NCI-H2227 (cell line): ENCODE measurements around the gene EIF3D.
A peak's percentile ranks its signal among the peaks of the same experiment; 100 is the strongest.

Experiments used
- DNase-seq: peaks from one replicate; lab custom pipeline; 2025; ENCODE audit not compliant: unreplicated experiment; lab: John Stamatoyannopoulos, UW

Gene EIF3D

GRCh38 chr22:36510384-36510783, 18.6 kb downstream of the EIF3D start:
- no peak for DNase-seq

DNA sequence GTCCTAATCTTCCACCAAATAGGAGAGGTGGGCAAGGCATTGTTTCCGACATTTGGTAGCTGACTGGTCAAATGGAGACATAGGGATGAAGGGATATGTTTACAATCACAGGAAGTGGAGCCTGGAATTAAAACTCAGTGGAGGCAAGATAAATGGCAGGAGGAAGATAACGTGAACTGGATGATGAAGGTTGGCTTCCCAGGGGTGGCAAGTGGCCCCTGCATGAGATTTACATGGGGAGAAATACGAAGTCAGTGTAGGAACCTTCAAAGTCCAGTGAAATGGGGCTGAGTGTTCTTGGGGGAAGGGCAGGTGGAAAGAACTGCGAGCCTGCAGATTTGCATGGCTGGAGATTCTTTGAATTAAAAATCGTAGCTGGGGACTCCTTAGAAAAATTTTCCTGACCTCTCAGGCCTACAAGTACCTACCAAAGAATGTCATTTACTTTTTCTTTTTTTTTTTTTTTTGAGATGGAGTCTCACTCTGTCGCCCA, 21.4 kb downstream of the EIF3D start:
- no peak for DNase-seq

GRCh38 chr22:36506637-36507517, 22.1 kb downstream of the EIF3D start, which contains the start of gene FOXRED2:
TSS of gene FOXRED2 (minus strand) at chr22:36507040. CDS start at chr22:36506422, 618 bp downstream.
- DNase-seq, result peak; percentile 92

DNA sequence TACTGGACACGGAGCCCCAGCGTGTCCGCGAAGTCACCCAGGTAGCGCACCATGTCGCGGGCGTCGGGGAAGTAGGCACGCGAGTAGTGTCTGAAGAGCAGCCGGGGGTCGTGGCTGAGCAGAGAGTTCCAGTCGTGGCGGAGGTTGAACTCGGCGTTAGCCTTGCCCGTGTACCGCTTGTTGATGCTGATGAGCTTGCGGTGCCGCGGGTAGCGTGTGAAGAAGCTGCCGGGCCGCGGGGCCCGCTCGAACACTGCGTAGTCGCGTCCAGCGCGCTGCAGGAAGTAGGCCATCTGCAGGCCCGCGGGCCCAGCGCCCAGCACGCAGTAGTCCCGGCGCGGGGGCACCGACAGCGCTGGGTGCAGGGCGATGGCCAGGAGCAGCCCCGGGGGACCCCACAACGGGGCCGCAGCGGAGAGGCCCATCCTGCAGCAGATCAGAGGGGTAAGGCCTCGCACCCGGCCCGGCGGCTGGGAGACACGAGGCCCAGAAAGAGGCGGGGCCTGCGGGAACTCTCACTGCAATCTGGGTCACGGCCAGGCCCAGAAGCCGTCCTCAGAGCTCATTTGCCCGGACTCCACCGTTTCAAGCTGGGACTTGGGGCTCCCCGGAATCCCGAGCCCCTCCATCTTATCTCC, 22.8 kb downstream of the EIF3D start:
- DNase-seq, result no peak

GRCh38 chr22:36497910-36498665, 30.9 kb downstream of the EIF3D start:
- no peak for DNase-seq

DNA sequence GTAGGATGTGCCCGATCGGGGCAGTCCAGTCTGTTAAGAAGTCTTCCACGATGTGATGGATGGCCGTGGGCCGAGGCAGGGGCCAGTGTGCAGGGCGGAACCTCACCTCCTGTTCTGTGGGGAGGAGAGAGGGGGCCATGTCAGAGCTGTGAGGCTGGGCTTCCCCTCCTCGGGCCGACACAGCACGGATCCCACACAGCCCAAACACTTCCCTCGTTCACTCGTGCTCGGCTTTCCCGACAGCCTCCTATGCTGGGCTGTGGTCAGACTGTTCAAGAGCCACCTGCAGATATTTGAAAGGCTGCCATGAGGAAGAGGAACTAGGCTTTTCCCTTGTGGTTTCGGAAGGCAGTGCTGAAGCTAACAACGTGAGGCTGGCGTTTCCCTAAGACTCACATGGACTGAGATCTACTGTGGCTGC, 35.3 kb downstream of the EIF3D start:
- no peak for DNase-seq

GRCh38 chr22:36492109-36492508, 36.9 kb downstream of the EIF3D start:
- DNase-seq, result no peak

DNA sequence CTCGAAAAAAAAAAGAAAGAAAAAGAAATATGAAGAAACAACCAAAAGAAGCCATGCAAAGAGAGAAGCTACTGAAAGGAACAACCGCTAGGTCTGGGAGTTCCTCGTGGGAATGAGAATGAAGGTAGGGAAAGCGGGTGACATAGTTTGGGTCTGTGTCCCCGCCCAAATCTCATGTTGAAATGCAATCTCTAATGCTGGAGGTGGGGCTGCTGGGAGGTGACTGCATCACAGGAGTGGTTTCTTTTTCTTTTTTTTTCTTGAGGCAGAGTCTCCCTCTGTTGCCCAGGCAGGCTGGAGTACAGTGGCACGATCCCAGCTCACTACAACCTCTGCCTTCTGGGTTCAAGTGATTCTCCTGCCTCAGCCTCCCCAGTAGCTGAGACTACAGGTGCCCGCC, 37.8 kb downstream of the EIF3D start:
- no peak for DNase-seq

DNA sequence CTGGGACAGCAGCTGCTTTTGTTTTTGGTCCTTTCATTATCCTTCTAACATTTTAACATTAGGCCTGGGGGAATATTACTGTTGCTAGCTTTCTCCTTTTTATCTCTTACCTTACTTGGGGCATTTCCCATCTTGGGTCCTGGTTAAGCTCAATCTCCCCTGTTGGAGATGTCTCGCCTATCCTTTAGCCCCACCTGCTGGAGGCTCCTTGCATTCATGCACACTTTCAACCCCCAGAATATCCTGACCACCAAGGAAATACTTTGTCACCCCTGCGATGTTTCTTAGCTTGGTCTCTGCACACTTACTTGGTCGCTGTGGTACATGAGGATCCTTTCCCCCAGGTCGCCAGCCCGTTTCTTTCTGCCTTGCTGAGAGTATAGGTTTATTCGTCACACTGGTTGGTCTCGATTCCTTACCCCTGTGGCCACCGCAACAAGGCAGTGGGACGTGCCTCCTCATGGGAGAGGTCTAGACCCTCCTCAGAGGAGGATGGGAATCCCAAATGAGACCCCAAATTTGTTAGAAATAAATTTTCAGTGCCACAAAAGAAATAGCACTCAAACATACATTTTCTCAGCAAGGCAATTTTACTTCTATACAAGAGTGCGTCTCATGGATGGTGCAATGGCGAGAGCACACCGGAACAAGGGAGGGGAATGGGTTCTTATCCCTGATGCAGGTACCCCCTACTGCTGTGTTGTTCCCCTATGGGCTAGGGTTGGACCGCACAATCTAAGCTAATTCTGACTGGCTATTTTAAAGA, 42.2 kb downstream of the EIF3D start:
- DNase-seq, result peak; percentile 6

DNA sequence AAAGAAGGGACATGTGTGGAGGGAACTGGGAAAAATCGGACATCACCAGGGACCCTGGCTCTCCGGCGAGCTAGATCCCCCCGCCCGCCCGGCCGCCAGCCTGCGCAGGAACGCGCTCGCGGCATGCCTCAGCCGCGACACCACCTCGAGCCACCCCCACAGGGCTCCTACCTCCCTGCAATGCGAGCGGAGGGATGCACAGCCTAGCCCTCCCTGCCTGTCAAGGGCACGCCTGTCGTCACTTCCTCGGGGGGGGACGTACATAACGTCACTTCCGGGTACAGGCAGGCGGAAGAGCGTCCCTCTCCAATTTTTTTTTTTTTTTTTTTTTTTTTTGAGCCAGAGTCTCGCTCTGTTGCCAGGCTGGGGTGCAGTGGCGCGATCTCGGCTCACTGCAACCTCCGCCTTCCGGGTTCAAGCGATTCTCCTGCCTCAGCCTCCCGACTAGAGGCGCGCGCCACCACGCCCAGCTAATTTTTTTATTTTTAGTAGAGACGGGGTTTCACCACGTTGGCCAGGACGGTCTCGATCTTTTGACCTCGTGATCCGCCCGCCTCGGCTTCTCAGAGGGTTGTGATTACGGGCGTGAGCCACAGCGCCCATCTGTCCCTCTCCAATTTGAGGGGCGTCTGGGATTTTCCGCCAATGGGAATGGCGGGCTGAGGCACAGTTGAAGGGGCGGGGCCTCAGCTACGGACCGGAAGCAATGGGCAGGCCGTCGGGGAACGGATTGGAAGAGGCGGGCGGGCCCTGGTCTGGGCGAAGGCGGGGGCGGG, 47.4 kb downstream of the EIF3D start, which contains the start of gene TXN2:
TXN2 (minus strand) TSS at position 248 of the 776 bp plus-strand sequence. CDS start 803 bp downstream, outside the sequence.
- DNase-seq, result peak; percentile 96

DNA sequence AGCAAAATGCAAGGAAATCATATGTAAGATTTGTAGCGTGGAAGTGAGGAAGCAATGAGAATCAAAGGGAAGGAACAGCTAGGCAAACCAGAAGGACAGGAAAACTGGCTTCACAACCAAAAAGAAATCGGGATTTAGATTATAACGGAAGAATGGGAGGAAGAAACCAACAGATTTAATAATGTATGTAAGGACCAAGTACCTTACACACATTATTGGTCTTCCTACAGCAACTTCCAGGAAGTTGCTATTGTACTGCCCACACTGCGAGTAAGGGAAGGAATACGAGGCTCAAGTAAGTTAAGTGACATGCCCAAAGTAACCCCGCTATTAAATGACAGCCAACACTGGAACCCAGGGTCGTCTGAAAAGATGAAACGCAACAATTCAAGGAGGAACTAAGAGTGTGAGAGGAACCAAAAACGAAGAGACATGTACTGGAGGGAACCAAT, 48.0 kb downstream of the EIF3D start:
- DNase-seq, result no peak

DNA sequence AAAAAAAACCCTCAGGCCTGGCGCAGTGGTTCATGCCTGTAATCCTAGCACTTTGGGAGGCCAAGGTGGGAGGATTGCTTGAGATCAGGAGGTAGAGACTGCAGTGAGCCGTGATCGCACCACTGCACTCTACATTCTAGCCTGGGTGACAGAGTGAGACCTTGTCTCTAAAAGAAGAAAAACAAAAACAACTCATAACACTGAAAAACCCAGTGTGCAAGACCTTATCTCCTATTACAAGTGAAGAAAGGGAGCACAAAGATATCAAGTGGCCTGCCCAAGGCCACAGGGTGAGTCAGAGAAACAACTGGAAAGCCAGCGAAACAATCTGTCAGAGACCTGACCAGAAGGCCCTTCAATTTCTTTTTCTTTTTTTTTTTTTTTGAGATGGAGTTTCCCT, 50.0 kb downstream of the EIF3D start:
- no peak for DNase-seq

DNA sequence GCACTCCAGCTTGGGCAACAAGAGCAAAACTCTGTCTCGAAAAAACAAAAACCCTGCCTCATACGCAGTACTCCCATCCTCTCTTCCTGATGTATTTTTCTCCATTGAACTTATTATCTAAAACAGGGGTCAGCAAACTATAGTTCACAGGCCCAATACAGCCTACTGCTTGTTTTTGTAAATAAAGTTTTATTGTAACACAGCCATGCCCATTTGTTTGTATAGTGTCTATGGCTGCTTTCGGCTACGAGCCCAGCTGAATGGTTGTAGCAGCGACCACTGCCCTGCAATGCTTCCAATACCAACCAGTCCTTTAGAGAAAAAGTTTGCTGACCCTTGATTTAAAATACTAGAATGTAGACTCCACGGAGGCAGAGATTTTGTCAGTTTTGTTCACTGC, 53.6 kb downstream of the EIF3D start:
- no peak for DNase-seq

DNA sequence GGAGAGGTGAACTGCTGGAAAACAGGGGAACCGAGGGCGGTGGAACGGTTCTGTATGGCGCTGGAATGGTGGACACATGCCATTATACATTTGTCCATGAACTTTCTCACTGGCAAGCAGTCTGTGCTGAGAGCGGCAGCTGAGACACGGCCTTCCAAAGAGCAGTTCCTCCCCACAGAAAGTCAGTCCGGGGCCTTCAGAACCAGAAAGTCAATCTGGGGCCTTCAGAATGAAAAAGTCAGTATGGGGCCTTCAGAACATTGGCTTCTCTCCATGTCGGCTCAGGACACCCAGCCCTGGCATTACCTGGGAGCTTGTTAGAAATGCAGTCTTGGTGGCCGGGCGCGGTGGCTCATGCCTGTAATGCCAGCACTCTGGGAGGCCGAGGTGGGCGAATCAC, 56.3 kb downstream of the EIF3D start:
- no peak for DNase-seq

- no peak for DNase-seq
Observed at GRCh38 chr22:36471341-36471821, 57.6 kb downstream of the EIF3D start.

DNA sequence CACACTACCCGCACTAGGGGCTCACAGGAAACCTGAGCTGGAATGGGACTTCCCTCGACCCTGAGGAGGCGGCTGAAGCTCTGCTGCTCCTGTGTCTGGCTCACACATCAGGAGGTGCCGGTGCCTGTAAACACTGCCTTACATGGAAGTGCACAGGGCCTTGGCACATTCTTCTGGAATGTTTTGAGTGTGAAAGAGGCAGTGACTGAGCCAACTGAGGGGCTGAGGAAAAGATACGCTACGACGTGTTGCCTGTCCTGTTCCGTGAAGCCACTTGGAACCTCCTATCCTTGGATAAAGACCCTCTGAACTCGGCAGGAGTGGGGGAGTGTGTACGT, 58.0 kb downstream of the EIF3D start:
- DNase-seq, result no peak

DNA sequence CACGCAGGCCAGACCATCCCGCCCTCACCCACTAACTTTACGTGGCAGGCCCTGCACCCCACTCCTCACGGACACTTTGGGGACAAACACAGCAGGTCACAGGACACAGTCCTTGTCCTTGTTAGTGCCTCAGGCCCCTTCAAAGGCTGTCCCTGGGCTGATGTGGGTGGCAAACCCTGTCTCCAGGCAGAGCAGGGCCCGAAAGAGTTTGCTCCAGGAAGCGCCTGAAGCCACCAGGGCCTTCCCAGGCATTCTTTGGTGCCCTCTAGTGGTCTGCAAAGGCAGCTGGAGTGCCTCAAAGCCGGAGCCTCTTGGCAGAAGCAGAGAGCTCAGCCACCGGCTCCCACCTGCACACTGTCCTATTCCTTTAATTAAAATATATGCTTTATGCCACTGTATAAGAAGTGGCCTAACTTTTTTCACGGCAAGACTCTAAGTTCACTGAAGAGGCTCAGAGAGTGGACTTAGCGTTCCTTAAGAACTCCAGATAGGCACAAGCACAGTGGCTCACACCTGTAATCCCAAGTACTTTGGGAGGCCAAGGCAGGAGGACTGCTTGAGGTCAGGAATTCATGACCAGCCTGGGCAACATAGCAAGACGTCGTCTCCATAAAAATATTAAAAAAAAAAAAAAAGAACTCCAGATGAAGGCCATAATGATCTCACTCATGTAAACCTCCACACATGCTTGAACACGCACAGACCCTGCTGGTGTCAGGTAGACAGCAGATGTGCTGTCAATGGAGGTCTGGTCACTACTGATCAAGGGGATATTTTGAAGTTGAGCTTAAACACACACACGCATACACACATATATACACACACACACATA, 58.6 kb downstream of the EIF3D start:
- peak; percentile 81 for DNase-seq

DNA sequence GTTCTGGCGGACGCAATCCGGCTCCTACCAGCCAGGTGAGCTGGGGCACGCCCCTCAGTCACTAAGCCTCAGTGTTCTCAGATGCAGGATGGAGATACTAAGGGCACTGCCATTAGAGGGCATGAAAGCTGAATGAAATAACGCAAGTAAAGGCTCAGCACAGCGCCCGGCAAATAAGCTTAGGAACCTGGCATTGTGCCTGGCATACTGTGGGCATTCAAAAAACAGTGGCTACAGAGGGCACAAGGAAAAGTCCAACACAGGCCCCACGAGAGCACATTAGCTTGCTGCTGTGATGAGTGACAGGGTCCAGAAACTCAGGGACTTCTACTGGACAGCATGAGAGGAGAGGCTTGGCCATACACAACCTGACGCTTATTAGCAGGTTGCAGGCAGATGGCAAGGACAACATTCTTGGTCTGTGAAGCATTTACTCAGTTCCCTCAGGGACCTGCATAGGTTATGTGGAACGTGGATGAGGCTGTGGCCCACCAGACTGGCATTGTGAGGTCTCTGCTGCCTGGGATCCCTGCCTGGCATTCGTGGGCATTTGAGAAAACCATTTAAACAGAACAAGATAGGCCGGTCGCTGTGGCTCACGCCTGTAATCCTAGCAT, 59.8 kb downstream of the EIF3D start:
- DNase-seq, result no peak
